Right hindlimb (tissue), 1 donor: ENCODE measurements around the gene IER5L.
A peak's percentile ranks its signal among the peaks of the same experiment; 100 is the strongest.
"Not testable (repeated sequence)": the region's sequence is repeated elsewhere in the genome, so short reads cannot be mapped to it uniquely, and the experiment has no call there.

Experiments
- DNase-seq: peaks from one replicate; pipeline ENCODE4 v3.0.0-alpha.2; 2018

The IER5L gene

DNA sequence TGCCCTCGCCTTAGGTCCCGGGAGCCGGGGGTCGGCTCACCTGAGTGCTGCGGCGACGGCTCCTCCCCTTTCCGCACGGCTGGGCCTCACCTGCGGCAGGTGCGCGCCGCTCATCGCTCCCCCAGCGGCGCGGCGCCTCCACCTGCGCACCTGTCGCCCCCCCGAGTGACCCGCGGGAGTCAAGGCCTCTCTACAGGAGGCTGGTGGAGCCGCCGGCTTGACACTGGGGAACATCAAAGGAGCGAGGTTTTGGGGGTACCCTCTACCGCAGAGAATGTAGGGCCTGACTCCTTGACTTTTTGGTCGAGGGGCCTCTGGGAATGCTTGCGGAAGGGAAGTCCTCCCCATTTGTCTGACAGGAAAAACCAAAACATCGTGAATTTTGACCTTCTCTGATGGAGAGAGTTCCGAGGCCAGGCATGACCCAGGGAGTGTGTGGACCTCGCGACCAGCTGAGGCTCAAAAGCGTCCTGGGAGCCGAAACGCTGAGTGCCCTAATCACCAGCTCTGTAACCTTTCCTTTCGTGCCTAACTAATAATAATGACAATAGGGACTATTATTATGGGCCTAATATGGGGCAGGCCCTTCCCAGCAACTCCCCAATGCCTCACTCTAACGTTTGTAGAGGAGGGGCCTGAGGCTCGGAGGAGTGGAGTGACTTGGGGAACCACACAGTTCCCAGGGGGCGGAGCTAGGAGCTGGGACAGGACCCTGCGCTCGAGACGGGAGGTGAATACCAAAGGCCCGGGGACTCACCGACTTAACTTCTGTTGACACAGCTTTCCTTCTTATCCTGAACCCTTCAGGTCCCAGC lies 714 bp upstream of the IER5L start:
- DNase-seq: no peak

DNA sequence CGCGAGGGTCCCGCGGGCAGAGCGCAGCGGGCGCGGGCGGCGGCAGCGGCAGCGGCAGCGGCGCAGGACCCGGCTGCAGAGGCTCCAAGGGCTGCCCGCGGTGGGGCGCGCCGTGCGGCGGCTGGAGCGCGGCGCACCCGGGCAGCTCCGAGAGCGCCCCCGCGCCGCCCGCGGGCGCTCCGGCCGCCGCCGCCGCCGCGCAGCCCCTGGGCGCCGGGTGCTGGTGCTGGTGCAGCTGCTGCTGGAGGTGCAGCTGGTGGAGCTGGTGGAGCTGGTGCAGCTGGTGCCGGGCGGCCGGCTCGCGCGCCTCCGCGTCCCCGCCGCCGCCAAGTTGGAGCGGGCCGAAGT lies 644 bp downstream of the IER5L start:
- peak; percentile 51 for DNase-seq

DNA sequence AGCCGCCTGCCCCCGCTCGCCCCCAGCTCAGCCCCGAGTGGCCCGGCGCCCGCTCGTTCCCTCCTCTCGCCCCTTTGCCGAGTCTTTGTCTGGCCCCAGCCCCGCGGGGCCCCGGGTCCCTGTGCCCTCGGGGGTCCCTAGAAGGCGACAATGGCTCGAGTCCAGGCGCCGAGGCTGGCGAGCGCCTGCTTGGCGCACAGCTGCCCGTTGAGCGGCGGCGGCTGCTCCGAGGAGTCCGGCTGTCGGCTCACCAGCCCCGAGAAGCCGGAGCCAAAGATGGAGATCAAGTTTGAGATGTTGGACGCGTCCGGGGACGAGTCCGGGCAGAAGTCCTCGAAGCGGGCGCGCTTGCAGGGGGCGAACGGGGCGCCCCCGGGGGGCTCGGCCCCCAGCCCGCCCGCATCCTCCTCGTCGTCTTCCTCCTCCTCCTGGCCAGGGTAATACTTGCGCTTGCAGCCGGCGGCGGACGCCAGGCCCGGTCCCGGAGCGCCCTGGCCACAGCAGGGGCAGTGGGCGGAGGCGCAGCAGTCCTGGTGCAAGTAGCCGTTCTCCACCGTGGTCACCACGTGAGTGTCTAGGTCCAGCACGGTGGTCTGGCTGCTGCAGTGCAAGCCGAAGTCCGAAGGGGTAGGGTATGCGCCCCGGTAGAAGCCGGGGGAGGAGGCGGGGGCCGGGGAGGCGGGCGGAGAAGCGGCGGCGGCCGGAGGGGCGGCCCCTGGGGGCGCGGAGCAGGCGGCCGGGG lies 1.2 kb downstream of the IER5L start:
- peak; percentile 58 for DNase-seq

DNA sequence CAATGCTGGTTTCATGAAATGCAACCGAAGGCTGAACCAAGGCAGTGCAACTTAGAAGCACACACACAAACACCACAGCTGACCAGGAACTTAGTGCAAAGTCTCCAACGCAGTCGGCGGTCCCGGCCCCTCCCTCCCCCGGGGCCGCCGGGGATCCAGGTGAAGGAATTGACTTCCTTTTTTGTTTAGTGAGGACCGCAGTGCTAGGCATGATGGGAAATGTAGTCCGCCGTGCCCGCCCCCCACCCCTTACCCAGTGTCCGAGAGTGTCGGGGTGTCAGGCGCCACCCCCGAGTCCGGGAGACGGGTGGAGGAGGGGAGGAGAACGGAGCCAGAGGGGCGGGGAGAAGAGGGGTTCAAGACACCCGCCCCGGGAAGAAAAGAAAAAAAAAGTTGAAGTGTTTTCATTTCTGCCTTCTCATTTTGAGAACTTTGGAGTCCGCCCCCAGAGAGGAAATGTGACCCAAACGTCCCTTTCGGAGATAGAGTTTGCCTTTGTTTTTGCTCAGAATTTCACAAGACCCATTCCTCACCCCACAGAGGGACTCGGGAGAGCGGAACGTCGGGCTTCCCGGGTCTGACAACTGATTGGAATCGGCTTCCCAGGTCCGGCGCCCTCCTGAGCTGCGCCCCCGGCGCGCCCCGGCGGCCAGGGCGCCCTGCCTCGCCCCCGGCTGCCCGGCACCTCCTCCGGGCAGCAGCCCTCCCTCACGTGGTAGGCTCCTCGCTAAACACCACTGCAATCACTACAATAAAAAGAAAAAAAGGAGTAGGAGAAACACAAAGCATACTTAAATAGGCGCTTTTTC lies 2.0 kb downstream of the IER5L start:
- peak; percentile 96 for DNase-seq

DNA sequence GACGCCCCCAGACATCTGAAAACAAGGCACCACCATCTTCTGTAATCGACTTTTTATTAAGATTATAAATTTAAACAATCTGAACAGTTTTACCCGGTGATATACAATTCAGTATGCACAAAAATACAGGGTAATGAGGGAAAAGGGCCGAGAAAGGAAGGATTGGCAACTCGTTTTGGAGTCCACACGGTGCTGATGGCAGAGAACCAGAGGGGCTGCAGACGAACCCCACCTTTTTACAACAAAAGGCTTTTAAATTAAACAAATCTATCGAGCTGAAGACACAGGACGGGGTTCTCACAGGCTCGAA lies 2.6 kb downstream of the IER5L start:
- DNase-seq: no peak

DNA sequence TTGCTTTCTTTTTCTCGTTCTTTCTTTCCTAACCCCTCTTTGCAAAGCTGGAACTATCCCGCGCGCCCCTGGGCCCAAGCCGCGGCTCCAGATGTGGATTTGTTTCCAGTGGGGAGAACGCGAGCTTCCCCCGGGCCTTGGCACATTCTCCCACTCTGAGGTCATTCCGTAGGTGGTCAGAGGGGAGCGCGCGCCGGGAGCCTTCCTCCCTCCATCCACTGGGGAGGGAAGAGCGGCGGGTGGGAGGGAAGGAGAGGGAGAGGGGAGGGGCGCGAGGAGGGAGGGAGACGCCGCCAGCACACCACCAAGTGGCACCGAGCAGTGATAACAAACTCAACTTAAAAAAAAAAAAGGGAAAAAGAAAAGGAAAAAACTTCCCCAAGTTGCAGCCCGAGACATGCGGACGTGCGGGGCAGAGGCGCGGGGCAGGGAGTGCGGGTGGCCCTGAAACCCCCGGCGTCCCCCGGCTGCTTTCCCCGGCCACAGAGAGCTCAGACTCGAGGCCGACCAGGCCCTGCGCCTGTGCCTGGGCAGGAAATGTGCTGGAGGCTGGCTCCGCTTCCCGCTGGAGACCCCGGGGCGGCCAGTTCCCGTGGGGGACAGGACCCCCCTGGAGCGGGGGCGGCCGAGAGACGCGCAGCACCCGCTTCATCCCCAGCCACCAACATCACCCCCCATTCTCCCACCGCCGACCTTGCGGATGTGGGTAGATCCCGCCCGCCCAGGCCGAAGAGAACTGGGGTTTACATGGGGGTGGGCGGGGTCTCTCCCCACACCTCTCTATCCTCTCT lies 3.1 kb downstream of the IER5L start:
- DNase-seq: peak; percentile 87

DNA sequence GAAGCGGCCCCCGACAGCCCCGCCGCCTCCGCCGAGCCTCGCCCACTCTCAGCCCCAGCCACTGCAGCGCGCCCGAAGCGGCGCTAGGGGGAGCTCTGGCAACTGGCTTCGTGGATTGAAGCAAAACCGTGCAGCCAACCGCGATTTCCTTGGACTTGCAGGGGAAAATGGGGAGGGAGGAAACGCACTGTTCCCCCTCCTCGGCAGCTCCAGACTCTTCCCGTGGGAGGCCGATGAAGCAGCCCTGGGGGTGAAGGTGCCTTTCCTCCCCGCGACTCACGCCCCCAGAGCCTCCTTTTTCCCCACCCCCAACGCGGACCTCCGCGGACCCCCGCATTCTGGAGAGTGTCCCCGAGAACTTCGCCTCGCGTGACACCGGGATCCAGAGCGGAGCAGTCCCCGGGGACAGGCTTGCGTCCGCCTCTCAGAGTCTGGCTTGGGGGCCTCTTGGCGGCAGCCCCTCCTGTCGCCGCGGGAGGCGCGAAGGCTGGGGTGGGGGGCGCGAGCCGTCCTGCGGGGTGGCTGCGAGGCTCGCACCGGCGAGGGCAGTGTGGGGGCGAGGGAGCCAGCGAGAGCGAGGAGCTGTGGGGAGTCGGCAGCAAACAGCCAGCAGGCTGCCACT lies 3.8 kb downstream of the IER5L start:
- peak; percentile 95 for DNase-seq

DNA sequence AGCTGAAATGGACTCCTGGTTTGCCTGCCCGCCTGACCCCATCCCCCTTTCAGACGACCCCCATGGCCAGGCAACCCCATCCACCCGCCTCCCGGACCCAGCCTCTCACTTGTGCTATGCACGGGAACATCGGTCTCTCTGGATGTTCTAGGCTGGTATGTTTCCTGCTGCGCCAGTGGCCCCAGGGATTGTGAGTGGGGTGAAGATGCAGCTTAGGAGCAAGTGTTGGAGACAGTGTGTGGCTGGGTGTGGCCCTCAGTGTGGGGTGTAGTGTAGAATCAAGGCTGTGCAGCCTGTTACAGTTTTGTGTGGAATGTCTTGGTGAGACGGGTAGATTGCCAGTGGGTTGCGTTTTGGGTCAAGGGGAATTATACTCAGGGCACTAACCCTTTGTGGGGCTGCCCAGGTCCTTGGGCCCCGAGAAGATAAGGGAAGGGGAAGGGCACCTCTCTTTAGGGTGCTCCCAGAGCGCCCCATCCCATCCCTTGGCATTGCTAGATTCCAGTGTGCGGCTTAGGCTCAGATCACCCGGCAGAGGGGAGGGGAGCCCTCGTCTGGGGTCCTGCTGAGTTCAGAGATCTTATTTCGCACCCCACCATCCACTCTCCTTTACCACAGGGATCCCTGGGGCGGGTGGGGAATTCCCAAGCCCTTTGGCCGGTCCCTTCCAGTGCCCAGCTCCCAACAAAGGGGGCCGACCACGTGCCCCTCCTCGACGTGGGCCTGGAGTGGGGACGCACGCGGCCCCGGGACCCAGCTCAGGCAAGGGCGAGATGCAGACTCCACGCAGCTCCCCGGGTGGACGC lies 4.6 kb downstream of the IER5L start:
- DNase-seq: no peak

DNA sequence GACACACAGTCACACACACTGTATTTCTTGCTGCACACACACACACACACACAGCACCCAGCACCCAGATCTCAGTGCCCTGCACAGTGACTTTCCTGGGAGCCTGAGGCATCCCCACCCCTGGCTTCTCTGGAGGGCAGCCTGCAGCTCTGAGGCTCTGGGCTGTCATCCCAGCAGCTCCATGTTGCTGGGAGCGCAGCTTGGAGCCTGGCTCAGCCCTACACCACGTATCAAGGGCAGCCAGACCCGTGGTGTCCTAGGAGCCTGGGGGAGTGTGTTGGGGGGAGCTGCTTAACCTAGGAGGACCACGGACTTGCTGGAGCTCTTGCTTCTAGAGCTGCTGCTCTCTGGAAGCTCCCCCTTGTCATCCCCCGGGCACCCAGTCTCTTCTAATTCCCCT lies 5.2 kb downstream of the IER5L start:
- no peak for DNase-seq

DNA sequence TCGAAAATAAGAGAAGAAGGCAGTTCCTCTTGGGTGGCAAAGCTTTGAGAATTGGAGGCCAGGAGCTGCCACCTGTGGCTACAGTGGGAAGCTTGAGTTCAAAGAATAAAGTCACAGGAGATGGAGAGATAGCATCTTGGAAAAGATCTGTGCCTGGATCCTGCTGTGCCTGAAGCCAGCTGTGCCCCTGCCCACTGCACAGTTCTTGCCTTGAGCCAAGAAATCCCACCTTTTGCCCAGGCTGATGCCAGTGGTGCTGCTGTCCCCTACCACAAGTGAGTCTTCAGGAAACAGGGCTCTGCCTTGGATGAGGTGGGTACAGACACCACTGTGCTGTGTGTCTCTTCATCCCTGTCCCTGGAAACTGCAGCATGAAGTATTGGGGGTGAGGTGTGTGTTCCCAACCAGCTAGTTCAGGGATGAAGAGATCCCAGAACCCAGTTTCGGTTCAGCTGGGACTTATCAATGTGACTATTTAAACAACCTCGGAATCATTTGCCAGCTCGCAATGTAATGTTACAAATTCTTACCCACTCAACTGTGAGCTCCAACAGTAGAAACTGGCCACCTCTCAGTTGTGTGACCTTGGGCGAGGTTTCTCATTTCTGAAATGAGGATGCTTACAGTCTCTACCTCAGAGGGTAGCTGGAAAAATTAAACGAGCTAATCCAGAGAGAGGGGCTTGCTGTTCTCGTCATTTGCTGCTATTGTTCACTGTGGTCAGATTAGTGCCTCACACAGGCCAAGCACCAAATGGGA lies 5.9 kb downstream of the IER5L start:
- DNase-seq: no peak

DNA sequence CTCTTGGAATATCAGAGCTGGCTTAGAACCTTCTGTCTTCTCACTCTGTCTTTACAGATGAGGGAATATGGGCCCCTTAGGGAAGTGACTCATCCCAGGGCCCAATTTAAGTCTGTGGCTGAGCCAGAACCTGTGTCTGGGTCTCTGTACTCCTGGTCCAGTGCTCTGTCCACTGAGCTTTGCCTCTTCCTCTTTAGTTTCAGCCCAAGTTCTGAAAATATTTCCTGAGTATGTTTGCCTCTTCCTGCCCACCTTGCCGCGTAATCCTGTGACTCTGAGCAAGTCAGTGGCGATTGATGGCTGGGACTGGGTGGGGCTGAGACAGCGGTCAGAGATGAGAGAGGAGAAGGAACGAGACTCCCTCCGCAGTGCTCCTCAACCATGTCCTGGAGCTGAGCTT lies 7.8 kb downstream of the IER5L start:
- DNase-seq: no peak

DNA sequence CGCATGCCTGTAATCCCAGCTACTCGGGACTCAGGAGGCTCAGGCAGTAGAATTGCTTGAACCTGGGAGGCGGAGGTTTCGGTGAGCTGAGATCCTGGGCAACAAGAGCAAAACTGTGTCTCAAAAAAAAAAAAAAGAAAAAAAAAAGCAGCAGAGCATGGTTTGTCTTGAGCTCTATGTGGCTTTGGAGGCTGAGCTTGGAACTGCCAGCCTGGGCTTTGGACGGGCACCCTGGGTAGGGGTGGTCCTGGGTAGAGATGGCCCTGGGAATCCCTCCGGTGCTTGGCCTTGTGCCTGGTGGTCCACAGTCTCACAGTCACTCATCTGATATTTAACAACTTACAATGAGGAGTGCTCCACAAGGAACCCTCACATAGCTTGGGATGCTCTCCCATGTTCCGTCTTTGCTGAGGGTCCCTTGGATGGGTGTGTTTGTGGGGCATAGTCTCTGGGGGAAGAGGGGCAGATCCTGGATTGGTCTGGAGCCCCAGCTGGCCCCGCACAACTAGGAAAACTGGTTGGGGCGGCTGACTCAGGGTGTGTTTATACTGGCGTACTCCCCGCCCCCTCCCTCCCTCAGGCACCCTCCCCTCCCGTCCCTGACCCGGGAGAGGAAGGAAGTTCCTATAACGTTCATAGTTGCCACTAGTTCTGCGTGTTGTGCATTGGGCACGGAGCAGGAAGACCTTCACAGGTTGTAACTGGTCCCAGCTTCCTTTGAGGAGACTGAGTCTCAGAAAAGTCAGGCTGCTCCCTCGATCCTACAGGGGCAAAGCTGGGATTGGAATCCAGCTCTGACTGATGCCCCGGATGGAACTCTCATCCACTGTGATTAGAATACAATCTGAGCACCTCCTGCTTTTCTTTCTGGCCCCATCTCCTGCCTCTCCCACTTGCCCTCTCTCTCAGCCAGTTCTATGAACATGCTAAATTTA lies 11.2 kb downstream of the IER5L start:
- peak; percentile 68 for DNase-seq

DNA sequence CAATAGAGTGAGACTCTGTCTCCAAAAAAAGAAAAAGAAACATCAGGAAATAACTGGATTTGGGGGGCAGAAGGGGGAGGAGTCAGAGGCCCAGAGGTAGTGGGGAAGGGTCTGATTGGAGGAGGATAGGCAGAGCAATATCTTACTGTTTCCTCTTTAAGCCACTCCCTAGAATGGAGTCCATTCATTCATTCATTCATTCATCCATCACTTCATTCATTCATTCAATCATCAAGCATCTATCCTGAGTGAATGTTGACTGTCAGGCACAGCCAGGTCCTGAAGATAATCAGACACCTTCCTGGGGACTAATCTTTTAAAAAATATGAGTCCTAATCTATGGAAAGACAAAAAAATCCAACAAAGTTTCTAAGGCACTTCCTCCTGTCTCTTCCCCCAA lies 12.9 kb downstream of the IER5L start:
- no peak for DNase-seq

DNA sequence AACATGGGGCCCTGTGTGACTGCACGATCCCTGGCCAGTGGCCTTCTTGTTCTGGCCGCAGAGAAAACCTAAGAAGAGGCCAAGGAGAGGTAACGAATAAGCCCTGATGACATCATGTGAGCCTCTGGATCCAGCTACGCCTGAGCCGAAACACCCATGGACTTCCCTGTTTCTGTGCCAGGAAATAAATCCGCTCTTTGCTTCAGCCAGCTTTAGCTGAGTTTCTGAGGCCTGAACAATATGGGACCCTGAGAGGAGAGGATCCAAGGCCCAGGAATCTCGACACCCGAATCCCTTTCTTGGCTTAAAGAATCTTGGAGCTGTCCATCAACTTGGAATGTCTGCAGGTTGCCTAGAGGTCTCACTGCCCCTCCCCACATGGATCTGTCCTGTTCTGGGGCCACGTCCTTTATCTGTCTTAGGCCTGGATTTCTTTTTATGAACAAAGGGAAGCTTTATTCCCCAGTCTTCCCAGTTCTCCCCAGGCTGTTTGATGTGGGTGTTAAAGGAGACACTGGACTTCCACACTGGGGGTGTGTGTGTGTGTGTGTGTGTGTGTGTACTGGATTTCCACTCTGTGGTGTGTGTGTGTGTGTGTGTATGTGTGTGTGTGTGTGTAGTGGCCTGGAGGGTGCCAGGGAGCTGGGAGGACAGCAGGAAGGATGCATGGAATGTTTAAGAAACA lies 13.7 kb downstream of the IER5L start:
- peak; percentile 89 for DNase-seq

DNA sequence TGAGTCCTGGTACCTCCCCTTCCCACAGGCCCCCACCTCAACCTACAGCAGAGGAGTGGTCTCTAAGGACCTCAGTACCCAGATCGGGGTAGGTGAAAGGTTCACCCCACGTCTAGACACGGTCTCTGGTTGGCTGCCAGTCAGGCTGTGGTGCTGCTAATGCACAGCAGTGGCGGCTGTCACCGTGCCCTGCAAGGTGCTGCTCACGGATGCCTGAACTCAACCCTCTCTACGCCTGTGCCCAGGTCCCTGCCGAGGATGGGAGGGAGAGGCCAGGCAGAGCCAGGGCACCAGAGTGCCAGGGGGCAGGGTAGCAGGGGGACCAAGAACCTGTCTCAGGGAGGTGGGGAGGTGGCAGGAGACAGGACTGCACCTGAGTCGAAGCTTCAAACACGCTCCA lies 14.3 kb downstream of the IER5L start:
- DNase-seq: peak; percentile 33

DNA sequence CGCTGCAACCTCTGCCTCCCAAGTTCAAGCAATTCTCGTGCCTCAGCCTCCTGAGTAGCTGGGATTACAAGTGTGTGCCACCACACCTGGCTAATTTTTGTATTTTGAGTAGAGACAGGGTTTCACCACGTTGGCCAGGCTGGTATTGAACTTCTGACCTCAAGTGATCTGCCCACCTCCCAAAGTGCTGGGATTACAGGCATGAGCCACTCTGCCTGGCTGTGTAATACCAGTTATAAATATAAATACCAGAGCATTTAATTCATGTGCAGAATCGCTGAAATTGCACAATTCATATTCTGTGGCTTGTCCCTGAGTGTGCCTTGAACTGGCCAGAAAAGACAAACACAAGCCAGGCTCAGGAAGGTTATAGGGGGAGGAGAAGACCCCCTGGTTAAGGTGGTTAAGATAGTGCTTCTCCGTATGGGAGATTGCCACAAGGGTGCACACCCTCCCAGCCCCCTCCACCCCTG lies 14.8 kb downstream of the IER5L start:
- not testable (repeated sequence) for DNase-seq

DNA sequence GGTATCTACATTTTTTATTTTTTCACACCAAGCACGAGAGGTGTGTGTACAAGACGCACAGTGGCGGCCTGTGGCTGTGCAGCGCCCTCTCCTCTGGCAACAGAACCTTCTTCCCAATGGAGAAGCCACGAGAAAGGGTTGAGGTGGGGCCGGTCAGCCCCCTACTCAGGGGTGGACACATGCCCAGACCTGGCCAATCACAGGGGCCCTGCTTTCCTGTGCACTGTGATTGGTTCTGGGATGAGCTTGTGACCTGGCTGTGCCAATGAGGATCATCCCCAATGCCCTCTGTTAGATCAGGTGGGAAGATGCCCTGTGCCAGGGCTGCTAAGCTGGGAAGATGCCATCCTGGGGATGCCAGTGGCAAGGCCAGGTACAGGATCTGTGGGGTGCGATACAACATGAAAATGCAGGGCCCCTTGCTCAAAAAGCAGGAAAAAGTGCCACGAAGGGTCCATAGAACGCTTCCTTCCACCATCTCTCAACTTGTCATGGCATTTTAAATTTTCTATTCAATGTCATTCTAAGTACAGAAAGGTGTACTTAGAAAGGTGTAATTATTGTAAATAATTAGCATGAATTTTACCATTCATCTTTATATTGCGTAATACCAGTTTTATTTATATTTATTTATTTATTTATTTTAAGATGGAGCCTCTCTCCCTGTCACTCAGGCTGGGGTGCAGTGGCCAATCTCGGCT lies 15.4 kb downstream of the IER5L start:
- no peak for DNase-seq

DNA sequence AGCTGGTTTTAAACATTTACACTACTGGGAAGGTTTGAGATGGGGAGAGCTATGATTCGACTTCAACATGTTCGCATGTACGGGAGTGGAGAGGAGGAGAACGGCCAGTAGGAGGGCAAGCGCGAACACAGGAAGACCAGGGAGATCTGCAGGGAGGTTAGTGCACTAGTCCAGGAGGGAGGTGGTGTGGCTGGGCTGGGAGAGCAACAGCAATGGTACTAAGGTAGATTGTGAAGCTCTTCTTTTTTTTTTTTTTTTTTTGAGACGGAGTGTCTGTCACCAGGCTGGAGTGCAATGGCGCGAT lies 16.6 kb downstream of the IER5L start:
- no peak for DNase-seq
